Right forelimb (tissue), 1 donor: ENCODE data around the gene PAX2.
"Not testable (repeated sequence)": the region's sequence is repeated elsewhere in the genome, so short reads cannot be mapped to it uniquely, and the experiment has no call there.

Experiments
- DNase-seq: peaks from one replicate; pipeline ENCODE4 v3.0.0-alpha.2; 2018

Gene PAX2

DNA sequence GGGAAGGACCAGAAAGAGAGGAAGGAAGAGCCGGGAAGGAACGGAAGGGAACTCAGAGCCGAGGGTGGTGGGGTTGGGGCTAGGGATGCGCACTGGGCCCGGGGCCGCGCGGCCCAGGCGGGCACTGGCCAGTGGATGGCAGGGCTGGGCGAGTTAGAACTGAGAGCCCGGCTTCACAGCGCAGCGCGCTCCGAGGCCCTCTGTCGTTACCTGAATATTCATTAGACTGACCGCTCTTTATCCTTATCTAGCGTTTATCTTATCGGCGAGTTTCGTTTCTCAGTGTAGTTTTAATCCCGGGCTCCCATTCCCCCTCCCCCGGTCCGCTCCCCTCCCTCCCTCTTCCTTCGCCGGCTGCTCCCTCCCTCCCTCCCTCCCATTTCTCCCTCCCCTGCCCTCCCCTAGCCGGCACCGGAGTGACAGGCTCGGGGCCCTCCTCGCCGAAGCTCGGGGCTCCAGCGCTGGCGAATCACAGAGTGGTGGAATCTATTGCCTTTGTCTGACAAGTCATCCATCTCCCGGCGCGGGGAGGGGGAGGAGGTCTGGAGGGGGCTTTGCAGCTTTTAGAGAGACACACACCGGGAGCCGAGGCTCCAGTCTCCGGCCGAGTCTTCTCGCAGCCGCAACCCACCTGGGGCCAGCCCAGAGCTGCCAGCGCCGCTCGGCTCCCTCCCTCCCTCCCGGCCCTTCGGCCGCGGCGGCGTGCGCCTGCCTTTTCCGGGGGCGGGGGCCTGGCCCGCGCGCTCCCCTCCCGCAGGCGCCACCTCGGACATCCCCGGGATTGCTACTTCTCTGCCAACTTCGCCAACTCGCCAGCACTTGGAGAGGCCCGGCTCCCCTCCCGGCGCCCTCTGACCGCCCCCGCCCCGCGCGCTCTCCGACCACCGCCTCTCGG is at the start of gene PAX2:
Gene PAX2 (plus strand): TSS at position 596 of the 895 bp plus-strand sequence. CDS start 679 bp downstream, outside the sequence.
- peak; percentile 42 for DNase-seq

GRCh38 chr10:100696477-100696901 is 48.9 kb upstream of the PAX2 start:
- no peak for DNase-seq

- no peak for DNase-seq
These were observed 48.3 kb upstream of the PAX2 start for GRCh38 chr10:100697070-100697469.

DNA sequence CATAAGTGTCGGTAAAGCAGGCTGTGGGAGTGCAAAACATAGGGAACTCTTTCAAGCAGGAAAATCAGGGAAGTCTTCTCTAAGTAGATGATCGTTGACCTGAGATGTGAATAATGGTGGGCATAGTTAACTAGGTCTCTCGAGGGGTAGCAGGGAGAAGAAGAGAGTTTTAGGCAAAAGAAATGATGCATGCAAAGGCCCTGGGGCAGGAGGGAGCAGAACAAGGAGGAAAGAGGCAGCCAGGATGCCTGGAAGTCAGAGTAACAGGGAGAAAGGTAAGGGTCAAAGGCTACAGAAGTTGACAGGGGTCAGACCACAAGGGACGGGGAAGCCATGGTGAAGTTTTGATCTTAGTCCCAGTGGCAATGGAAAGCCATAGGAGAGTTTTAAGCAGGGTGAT is 47.8 kb upstream of the PAX2 start:
- no peak for DNase-seq

DNA sequence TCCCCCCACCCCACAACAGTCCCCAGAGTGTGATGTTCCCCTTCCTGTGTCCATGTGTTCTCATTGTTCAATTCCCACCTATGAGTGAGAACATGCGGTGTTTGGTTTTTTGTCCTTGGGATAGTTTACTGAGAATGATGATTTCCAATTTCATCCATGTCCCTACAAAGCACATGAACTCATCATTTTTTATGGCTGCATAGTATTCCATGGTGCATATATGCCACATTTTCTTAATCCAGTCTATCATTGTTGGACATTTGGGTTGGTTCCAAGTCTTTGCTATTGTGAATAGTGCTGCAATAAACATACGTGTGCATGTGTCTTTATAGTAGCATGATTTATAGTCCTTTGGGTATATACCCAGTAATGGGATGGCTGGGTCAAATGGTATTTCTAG is 43.7 kb upstream of the PAX2 start:
- not testable (repeated sequence) for DNase-seq

DNA sequence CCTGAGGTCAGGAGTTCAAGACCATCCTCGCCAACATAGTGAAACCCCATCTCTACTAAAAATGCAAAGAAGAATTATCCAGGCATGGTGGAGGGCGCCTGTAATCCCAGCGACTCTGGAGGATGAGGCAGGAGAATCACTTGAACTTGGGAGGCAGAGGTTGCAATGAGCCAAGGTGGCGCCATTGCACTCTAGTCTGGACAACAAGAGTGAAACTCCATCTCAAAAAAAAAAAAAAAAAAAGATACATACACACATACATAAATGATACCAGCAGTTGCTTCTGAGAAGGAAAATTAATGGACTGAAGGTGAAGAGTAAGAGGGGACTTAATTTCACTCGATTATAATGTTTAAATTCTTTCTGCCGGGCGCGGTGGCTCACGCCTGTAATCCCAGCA is 40.2 kb upstream of the PAX2 start:
- DNase-seq: no peak

DNA sequence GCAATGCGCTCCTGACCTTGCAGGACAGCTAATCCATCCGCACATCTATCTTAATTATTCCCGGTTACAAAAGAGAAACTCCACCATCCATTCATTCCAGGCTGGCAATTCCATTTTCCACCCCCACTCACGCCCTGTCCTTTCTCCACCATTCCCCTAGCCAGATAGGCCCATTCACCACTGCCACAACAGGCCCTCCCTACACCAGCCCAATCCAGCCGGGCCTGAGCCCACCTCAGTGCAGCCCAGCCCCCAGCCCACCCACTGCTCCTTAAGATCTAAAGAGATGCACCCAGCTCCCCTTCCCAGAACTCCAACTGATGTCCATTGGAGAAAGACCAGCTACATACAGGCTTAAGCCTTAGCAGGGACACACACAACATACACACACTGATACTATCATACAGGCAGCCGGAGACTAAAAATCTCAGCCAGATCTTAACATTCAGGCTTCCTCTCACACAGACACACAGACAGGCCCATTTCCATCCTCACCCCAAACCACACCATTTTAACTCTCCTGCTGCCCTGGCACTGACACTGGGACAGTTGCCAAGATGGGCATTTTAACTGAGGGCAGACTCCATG is 38.0 kb upstream of the PAX2 start:
- no peak for DNase-seq

DNA sequence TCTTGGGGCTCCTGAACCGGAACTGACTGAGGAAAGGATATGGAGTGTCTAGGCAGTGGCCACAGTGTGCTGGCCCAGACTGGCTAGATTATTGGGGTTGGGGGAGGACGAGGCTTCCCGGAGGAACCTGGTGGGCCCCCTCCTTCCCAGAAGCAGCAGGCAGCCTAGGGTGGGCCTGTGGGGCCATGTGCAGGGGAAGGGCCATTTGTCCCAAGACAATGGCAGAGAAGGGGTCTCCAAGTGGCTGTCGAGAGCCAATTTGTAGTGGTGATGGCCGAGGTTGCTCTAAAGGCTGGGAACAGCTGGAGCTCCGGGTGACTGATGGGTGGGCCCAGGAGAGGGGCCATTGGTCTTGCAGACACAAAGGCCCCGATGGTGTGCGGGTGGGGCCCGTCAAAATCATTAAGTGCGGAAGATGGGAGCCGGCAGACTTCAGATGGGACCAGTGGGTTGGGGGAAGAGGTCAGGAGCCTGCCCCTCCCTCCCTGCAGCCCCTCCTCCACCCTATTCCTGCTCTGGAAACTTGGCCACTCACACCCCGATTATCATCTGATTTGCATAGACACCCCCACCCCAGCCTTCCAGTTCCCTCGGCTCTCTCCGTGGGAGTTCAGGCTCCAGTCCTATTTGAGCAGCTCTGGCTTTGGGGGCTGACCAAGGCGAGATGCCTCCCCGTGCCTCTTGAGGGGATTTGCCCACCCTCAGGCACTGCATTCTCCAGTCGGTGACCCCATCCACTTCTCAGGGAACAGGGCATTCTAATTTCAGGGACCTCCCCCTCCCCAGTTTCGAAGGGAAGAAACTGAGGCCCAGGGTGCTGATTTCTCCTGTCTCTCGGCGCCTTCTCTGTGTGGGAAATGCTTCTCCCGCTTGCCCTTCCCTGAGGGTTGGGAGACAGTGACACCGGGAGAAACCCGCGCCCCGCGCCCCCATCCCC is 36.0 kb upstream of the PAX2 start:
- no peak for DNase-seq

DNA sequence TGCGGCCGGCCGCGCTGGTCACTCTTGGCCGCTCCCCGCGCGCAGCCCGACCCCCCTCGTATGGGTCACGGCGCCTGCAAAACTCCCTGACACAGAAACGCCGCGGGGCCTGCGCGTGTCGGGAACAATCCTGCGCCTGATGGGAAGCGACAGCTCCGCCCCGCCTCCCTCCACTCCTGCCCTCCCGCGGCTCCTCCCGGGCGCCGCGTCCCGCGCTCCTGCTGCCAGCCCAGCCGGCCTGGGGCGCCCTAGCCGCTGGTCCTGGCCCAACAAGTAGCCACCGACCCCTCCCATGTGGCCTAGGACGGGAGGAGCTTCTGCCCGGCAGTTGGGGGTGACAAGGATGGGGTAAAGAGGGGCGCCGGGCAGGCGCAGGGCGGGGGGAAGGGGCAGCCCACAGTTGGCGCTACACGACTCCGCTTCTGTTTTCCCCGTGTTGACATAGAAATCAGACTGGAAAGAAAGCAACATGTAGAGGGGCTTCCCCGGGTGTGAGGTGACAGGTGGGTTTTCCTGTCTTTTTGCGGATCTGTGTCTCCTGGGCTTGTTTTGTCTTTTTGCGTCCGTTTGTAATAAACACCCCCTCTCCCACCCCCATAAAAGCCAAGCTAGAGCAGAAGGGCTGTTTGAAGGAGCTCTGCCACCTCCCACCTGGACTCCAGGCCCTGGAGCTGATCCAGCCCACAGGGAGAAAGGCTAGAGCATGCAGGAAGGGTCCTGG is 35.1 kb upstream of the PAX2 start:
- DNase-seq: no peak

DNA sequence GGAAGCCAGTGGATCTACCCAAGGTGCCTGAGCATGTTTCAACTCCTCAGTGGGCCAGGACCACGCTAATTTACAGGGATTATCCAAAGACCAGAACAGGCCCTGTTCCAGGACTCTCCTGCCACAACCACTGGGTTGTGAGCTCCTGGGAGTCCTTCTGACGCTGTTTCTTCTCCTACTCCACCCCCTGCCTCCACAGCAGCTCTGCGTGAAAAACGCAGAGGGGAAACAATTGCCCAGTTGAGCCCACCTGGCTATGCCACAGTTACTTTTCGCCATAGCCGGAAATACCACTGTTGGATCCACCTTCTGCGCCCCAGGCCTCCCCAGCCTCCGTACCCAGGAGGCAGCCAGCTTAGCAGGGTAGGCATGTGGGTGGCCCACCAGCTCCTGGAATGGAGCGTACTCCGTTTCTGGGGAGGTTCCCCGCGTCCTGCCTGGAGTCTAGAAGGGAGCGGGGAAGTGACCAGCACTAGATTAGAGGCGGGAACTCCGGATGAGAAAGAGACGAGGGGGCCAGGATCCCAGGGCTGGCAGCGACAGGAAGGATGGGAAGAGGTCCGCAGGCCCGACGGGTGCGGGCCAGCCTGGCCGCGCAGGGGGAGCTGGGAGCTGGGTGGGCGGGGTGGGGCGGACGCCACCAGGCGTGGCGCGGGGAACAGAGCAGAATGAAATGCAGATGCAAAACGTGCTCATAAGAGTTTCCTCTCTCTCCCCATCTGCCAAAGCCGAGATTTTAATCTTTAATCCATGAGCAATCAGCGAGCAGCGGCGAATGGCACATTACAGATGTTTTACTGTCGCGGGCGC is 32.1 kb upstream of the PAX2 start:
- DNase-seq: no peak

DNA sequence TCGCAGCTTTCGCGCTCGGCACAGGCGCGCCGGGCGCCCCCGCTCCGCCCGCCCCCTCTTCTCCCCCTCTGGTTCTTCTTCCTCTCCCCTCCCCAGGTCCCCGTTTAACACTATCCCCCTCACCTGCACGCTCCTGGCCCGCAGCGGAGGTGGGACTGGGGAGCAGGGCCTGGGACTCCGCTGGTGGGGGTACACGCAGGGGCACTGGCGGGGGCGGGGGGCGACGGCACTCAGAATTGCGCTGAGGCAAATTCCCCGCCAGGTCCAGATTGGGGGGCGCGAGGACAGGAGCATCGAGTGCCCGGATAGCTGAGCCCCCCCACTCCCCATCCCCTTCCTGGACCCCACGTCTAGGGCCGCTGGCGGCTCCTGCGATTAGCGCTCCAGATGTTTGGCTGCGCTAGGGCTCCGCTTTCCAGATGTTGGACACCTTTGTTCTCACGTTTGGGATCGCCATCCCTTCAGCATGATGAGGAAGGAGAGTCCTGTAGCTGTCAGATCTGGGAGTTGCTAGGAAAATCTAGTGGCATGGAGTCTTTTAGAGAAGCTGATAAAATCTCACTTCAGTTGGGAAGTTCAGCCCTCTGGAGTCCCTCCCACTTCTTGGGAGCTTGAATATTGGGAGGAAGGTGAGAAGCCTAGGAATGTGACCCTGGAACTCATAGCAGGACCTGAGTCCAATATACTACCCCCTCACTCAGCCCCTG is 31.4 kb upstream of the PAX2 start:
- DNase-seq: no peak

- DNase-seq: no peak
These were observed 30.8 kb upstream of the PAX2 start for GRCh38 chr10:100714566-100714950.

DNA sequence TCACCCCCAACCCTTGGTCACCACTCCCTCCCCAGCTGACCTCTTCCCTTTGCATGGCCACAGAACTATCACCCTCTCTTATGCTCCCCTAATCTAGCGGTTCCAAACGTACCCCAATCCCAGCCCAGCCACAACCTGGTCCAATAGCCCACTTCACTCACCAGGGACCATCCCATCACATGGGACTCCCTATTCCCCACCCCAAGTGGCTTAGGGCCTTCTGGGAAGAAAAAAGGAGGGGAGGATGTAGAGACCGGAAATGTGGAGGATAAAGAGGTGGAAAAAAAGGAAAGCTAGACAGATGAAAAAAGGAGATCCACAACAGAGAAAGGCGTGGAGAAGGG is 30.3 kb upstream of the PAX2 start:
- no peak for DNase-seq

DNA sequence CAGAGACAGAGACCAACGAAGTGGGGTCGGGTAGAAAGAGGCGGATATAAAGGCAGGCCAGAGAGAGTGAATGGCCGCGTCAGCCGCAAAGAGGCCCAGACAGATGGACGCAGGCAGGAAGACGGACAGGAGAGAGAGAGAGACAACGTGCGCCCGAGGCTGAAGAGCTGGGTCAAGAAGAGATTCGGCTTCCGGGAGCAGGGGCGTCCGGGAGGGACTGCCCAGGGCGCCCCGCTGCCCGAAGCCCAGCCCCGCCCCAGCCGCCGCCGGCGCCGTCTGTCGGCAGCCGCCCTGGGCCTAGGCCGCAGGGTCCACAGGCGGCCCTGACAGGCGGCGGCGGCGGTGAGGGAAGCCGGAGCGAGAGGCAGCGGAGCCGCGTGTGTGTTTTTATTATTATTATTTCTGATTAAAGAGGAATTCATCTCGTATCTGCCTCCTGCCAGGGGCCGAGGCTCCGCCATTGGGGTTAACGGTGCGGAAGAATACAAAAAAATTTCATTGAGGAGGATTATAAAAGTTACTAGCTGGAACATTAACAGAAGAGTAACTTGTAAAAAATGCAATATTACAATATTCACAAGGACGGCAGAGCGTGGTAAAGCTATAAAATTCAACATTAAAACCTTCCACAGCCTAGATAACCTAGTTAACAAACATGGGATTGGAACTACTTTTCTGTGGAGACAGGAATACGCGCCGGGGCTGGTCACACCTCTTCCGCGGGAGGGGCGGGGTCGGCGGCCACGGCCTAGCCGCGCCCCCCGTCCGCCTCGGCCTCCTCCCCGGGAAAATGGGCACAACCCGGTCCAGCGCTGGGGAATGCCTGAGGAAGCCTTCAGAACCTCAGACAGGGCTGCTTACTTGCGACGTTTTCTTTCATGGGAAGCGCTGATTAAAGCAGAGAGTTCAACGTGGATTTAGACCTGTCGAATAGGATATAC is 29.7 kb upstream of the PAX2 start:
- no peak for DNase-seq

DNA sequence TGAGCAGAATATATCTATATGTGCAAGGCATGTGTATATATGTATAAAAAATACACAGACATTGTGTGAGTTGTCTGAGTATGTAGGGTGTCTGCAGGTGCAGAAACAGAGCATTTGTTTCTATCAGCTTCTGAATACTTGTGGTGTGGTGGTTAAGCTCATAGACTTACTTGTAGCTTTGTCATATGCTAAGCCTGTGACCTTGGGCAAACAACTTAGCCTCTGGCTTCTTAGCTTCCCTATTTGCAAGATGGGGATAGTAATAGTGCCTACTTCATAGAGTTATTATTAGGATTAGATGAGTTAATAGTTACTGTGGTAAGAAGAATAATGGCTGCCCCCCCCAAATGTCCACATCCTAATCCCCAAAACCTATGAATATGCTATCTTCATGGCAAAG is 28.2 kb upstream of the PAX2 start:
- DNase-seq: no peak

DNA sequence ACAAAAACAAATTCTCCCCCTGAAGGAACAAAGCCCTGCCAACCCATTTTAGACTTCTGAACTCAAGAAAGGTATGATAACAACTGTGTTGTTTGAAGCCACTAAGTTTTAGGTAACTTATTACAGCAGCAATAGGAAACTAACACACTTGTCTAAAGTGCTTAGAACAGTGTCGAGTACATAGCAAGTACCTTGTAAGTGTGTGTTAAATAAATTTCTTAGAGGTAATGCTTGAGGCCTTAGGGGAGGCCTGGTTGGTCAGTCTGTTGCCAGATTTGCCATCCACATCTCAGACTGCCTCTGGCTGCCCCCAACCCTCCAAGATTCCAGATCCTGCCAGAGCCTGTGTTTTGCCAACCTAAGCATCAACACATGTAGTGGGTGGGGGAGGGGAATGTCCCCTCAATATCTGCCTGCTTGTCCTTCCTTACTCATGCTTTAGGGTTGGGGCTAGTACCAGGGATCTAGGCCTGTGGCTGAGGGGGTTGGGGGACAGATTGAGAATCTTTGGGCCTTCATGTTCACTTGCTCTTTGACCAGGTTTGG is 27.1 kb upstream of the PAX2 start:
- DNase-seq: no peak

DNA sequence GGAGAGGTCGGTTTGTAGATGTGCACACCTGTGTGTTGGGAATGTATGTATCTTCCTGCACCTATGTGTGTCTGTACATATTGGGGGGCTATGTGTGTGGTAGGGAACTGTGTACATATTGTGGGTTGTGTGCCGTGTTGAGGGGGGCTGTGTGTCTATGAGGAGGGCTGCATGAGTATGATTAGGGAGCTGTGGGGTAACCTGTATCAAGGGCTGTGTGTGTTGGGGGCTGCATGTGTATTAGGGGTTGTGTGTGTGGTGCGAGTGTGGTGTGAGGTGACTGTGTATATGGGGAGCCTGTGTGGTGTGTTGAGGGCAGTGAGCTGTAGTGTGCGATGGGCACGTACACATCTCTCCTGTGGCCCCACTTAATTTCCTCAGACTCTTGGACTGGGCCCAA is 22.2 kb upstream of the PAX2 start:
- peak; percentile 21 for DNase-seq

- peak; percentile 10 for DNase-seq
These were observed 21.4 kb upstream of the PAX2 start for GRCh38 chr10:100723770-100724530.

GRCh38 chr10:100724531-100725027 is 20.8 kb upstream of the PAX2 start:
- DNase-seq: peak; percentile 31
